ENCODE results near the gene ATP2B3. TPM values are rescaled to one million over a fixed set of nuclear protein-coding genes. Genes with fewer than 3 reads are reported as not detected.

The ATP2B3 gene
- total RNA-seq, 1 donor from 2014 or later: not detected

DNA sequence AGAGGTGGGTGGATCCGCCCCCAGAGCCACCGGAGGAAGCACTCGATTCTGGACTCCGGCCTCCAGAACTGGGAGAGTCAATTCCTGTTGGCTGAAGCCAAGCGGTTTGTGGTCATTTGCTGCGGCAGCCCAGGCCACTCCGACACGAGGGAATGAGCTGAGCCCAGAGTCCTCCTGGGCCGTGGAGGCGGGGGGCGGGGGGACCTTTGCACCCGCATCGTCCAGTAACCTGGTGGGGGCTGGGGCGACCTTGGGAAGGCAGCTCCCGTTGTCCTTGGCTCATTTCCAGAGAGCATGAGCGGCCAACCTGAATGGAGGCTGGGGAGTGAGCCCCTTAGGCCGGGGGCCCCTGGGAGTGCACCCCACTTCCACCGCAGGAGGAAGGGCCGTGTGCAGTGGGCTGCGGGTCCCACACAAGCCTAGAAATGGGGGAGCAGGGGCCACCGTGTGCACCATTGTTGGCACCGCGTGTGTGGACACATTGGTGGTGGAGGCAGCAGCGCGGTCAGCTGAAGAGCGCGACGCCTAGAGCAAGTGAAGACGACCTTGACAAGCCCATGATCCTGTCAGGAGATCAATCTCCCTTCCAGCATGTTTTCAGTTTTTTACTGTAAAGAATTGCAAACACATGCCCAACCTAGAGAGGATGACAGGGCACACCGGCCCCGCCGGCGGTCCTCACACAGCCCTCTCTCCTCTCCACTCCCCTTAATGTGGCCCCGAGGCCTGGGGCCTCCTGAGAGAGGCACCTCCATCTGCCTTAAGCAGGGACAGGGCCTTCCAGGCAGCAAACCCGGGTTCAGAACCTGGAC is 109.6 kb downstream of the ATP2B3 start:
- no peaks in the 10 kb centered on the region for H3K9me3 Mint-ChIP-seq
- peaks cover 5% of the 10 kb centered on the region for H3K27me3 Mint-ChIP-seq

GRCh38 chrX:153627675-153628111 is 110.3 kb downstream of the ATP2B3 start:
- Mint-ChIP-seq H3K4me1 (no peaks in the 10 kb centered on the region), H3K27me3 (peaks cover 5% of the 10 kb centered on the region), H3K4me3 (no peak overlapping the region), H3K36me3 (ENCODE audit: low read depth) (no peaks in the 10 kb centered on the region), H3K27ac (no peak overlapping the region), H3K9me3 (no peaks in the 10 kb centered on the region)
- intact Hi-C loops (cut with micrococcal nuclease): no loop called here
- DNase-seq: no peak

More for the DNA sequence above, 109.6 kb downstream of the ATP2B3 start:
- intact Hi-C loops (cut with micrococcal nuclease): no loop called here
- DNase-seq: no peak
- Mint-ChIP-seq H3K36me3 (ENCODE audit: low read depth) (no peaks in the 10 kb centered on the region), H3K4me3 (no peak overlapping the region), H3K4me1 (no peaks in the 10 kb centered on the region), H3K27ac (no peak overlapping the region)

DNA sequence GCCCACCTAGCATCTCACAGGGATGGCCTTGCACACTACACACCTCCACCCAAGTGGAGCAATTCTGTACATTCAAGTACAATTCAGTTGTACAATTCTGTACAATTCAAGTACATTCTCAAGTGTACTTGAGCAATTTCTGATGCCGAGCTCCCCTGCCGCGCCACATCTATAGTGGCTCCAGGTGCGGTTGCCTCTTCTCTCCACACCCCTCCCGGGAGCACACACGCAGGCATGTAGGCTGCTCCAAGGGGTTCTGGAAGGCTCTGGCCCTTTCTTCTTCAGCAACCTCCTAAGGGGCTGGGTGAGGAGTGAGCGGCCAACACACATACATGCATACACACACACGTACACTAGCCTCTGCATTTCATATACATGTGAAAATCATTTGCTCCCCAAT is 110.7 kb downstream of the ATP2B3 start:
- no peak for DNase-seq
- Mint-ChIP-seq H3K27me3 (peaks cover 5% of the 10 kb centered on the region), H3K27ac (no peak overlapping the region), H3K9me3 (no peaks in the 10 kb centered on the region), H3K4me3 (no peak overlapping the region), H3K4me1 (no peaks in the 10 kb centered on the region), H3K36me3 (ENCODE audit: low read depth) (no peaks in the 10 kb centered on the region)
- intact Hi-C loops (cut with micrococcal nuclease): no loop called here

DNA sequence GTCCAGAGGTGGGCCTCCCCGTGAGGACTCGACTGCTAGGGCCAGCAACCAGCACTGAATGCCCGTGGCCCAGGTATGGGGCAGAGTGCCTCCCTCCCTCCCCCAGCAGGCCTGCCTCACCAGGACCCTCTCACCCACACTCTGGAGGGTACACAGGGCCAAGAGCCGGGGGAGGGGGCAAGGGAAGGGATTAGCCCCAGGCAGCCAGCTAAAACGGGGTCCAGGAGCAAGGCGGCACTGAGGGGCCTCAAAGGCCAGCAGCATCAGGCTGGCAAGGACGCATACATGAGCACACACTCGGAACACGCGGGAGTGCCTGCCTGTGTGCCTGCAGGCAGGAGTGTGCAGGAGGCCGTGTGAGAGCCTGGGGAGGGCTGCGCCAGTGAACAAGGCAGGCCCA is 111.2 kb downstream of the ATP2B3 start:
- Mint-ChIP-seq H3K27me3 (peaks cover 5% of the 10 kb centered on the region), H3K9me3 (no peaks in the 10 kb centered on the region), H3K4me3 (no peak overlapping the region), H3K27ac (no peak overlapping the region), H3K4me1 (no peaks in the 10 kb centered on the region), H3K36me3 (ENCODE audit: low read depth) (no peaks in the 10 kb centered on the region)
- DNase-seq: no peak
- intact Hi-C loops (cut with micrococcal nuclease): no loop called here

DNA sequence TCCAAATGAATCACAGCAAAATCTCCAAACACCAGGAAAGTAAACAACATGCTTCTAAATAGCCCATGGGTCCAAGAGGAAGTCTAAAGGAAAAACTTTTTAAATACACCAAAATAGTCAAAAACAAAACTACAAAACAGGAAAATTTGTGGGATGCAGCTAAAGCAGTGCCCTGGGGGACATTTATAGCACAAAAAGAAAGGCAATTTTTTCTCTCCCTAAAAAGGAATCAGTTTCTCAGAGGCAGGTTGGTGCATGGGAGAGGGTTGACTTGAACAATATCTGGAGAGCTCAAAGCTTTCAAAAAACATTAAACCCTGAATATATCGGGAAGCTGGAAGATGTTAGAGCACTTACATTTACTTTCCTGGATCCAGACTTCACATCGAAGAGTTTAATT is 113.9 kb downstream of the ATP2B3 start:
- Mint-ChIP-seq H3K27ac (no peak overlapping the region), H3K9me3 (no peaks in the 10 kb centered on the region), H3K4me1 (no peaks in the 10 kb centered on the region), H3K27me3 (peaks cover 5% of the 10 kb centered on the region), H3K4me3 (no peak overlapping the region), H3K36me3 (ENCODE audit: low read depth) (no peaks in the 10 kb centered on the region)
- DNase-seq: no peak
- intact Hi-C loops (cut with micrococcal nuclease): no loop called here

DNA sequence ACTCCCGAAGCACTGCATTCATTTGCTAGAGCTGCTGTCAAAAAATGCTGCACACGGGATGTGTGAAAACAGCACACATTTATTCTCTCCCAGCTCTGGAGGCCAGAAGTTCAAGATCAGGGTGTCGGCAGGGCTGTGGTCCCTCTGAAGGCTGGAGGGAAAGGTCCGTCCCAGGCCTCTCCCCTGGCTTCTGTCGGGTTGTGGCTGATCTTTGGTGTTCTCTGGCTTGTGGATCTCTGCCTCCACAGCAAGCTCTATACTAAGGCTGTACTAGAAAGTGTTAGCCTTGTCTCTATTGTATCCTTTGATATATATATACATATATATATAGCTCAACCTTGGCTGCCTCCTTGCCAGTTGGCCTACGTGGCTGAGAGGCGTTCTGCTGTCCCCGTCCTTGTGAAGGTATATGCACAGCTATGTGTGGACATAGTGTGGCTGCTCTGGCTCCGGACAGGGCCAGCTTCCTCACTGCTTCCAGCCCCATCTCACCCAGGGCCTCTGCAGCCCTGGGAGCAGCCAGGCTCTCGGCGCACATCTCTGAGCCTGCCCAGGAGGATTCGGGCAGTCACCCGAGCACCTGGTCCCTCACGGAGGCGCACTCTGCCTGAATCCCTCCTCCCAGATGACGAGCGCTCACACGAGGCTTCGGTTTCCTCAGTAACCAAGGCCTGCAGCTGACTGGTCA is 114.6 kb downstream of the ATP2B3 start:
- H3K4me3 Mint-ChIP-seq: no peak overlapping the region
- intact Hi-C loops (cut with micrococcal nuclease): no loop called here
- peaks cover 5% of the 10 kb centered on the region for H3K27me3 Mint-ChIP-seq
- H3K27ac Mint-ChIP-seq: no peak overlapping the region
- no peaks in the 10 kb centered on the region for H3K4me1 Mint-ChIP-seq
- H3K36me3 Mint-ChIP-seq (ENCODE audit: low read depth): no peaks in the 10 kb centered on the region
- H3K9me3 Mint-ChIP-seq: no peaks in the 10 kb centered on the region
- no peak for DNase-seq

Other genes with a start within 250 kb of the ATP2B3 start
- gene PNMA6F, start 195.9 kb upstream of the ATP2B3 start, total RNA-seq: not detected in 2 replicates
- 20.1 and 22.1 TPM in 2 replicates for gene ZNF275, start 183.5 kb upstream of the ATP2B3 start, total RNA-seq
- not detected in 2 replicates for gene PNMA6E, start 116.3 kb upstream of the ATP2B3 start, total RNA-seq
- gene ZFP92, start 106.2 kb upstream of the ATP2B3 start, total RNA-seq: 1.5 and 1.7 TPM in 2 replicates
- 1.1 and 1.9 TPM in 2 replicates for gene TREX2, start 71.6 kb upstream of the ATP2B3 start, total RNA-seq
- gene HAUS7, start 47.1 kb upstream of the ATP2B3 start, total RNA-seq: 75.7 and 79.4 TPM in 2 replicates
- not detected in 2 replicates for gene BGN, start 22.7 kb upstream of the ATP2B3 start, total RNA-seq
- 27.3 and 28.7 TPM in 2 replicates for gene CCNQ, start 81.5 kb downstream of the ATP2B3 start, total RNA-seq
- 0.19 and 0.24 TPM in 2 replicates for gene DUSP9, start 129.6 kb downstream of the ATP2B3 start, total RNA-seq
- 0.36 and 0.84 TPM in 2 replicates for gene PNCK, start 156.2 kb downstream of the ATP2B3 start, total RNA-seq
- 3.5 TPM in 2 replicates for gene SLC6A8, start 170.3 kb downstream of the ATP2B3 start, total RNA-seq
- 154 and 157 TPM in 2 replicates for gene BCAP31, start 206.7 kb downstream of the ATP2B3 start, total RNA-seq
- 6.6 and 7.7 TPM in 2 replicates for gene ABCD1, start 207.2 kb downstream of the ATP2B3 start, total RNA-seq
- 0.43 and 0.49 TPM in 2 replicates for gene PLXNB3, start 246.6 kb downstream of the ATP2B3 start, total RNA-seq